Measurements from ENCODE around the gene PDE6D. TPM values are rescaled to one million over a fixed set of nuclear protein-coding genes. Genes with fewer than 3 reads are reported as not detected.

The PDE6D gene
- total and polyA plus RNA-seq, 4 experiments from 2014 or later, result 29.1 to 74.0 (median 41.3) TPM

DNA sequence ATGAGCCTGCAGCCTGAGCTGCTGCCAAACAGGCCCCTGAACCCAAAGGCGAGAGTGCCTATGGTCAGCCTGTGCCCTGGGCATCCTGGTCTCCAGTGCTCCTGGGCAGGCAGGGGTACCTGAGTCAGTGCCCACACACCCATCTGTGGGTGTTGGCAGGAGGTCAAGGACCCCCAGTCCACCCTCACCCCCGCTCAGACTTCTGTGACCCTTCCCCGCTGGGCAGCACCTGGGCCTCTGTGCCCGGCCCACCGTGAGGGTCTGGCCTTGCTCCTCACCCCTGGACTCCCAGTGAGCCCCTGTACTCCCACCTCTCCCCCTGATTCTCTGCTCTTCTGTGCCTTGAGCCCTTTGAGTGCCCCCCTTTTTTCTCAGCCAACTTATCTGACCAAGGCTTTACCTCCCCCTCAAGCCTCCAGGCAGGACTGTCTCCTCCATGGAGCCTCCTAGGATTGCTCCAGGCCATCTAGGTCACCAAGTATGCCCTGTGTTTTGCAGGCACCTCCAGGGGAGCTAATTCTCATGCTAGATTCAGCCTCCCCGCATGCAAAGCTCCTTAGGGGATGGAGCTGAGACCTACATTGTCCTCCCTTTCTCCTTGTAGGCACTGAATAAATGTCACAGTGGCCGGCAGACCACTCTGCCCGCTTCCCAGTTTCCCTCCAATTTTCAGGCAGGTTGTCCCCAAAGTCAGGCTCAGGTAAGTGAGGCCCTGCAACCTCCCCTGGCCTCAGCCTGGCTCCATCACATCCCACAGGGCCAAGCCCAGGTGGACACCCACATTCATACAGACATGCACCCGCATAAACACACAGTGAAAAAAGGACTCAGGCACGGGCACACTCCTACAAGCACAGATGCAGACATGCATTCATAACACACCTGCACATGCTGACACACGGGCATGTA lies 94.6 kb downstream of the PDE6D start:
- POLR2A ChIA-PET (ENCODE audit: partially characterized antibody), result interaction anchor here (1.0 to 7.4 kb wide), 6 partner anchors 17 to 73 kb away, joined by 3 to 50 read pairs (median 6); no protein-coding TSS in a partner anchor

GRCh38 chr2:231685349-231686191 lies 95.5 kb downstream of the PDE6D start:
- intact Hi-C loops (cut with micrococcal nuclease), result no loop called here
- Histone ChIP-seq H3K4me3 (ENCODE audit: low read length in 2 of 2) (no peak overlapping the region), H3K27ac (ENCODE audit: low read depth, low read length) (no peak overlapping the region), H3K36me3 (ENCODE audit: insufficient read depth, low read length) (no peaks in the 10 kb centered on the region), H3K4me1 (ENCODE audit: insufficient read depth, low read length) (no peaks in the 10 kb centered on the region), H3K9me3 (ENCODE audit: control insufficient read depth in 1 of 2, low read length in 2 of 2) (no peaks in the 10 kb centered on the region), H3K27me3 (ENCODE audit: insufficient read depth, low read length) (peaks cover 3% of the 10 kb centered on the region)
- Mint-ChIP-seq H3K4me3 (no peak overlapping the region), H3K27ac (peak overlapping the region in 1 of 7 donors; percentile 15), H3K27me3 (peaks cover 9 to 13% of the 10 kb centered on the region in 2 donors), H3K4me1 (peaks cover 4 to 10% (median 5%) of the 10 kb centered on the region in 4 donors), H3K9me3 (no peaks in the 10 kb centered on the region), H3K36me3 (no peaks in the 10 kb centered on the region)
- no peak for DNase-seq
- POLR2A ChIA-PET (ENCODE audit: partially characterized antibody), result interaction anchor here (1.7 to 7.4 kb wide), 3 partner anchors 21 to 29 kb away, joined by 6 to 43 read pairs (median 15); partner anchors contain the start of gene PTMA
- CTCF ChIA-PET (ENCODE audit: partially characterized antibody), result interaction anchor here (0.5 to 21.7 kb wide), 3 partner anchors 9 to 31 kb away, joined by 3 to 742 read pairs (median 54); no protein-coding TSS in a partner anchor

More for the DNA sequence above, 94.6 kb downstream of the PDE6D start:
- Histone ChIP-seq H3K36me3 (ENCODE audit: insufficient read depth, low read length) (no peaks in the 10 kb centered on the region), H3K27me3 (ENCODE audit: insufficient read depth, low read length) (peaks cover 3% of the 10 kb centered on the region), H3K9me3 (ENCODE audit: control insufficient read depth in 1 of 2, low read length in 2 of 2) (no peaks in the 10 kb centered on the region), H3K27ac (ENCODE audit: low read depth, low read length) (no peak overlapping the region), H3K4me1 (ENCODE audit: insufficient read depth, low read length) (no peaks in the 10 kb centered on the region), H3K4me3 (ENCODE audit: low read length in 2 of 2) (no peak overlapping the region)
- H3K36me3 Mint-ChIP-seq, result no peaks in the 10 kb centered on the region
- CTCF ChIA-PET (ENCODE audit: partially characterized antibody), result interaction anchor here (1.2 to 21.7 kb wide), 4 partner anchors 10 to 204 kb away, joined by 3 to 742 read pairs (median 29); no protein-coding TSS in a partner anchor
- no peak for DNase-seq
- H3K4me1 Mint-ChIP-seq, result peaks cover 3 to 9% (median 4%) of the 10 kb centered on the region in 4 donors
- no peak overlapping the region for H3K4me3 Mint-ChIP-seq
- peak overlapping the region in 5 of 7 donors; percentile 4 to 64 (median 56) for H3K27ac Mint-ChIP-seq
- peaks cover 9 to 12% of the 10 kb centered on the region in 2 donors for H3K27me3 Mint-ChIP-seq
- no peaks in the 10 kb centered on the region for H3K9me3 Mint-ChIP-seq
- intact Hi-C loops (cut with micrococcal nuclease), result loop anchor here (1.0 kb wide), 2 partner anchors 9 to 29 kb away; no protein-coding TSS in a partner anchor

GRCh38 chr2:231684314-231685223 lies 96.5 kb downstream of the PDE6D start:
- Mint-ChIP-seq H3K36me3 (no peaks in the 10 kb centered on the region), H3K27me3 (peaks cover 11 to 16% of the 10 kb centered on the region in 2 donors), H3K4me3 (no peak overlapping the region), H3K4me1 (peaks cover 4 to 10% (median 5%) of the 10 kb centered on the region in 4 donors), H3K9me3 (no peaks in the 10 kb centered on the region), H3K27ac (no peak overlapping the region)
- POLR2A ChIA-PET (ENCODE audit: partially characterized antibody), result interaction anchor here (0.9 to 7.4 kb wide), 4 partner anchors 22 to 30 kb away, joined by 3 to 43 read pairs (median 10); partner anchors contain the start of gene PTMA
- peaks cover 3% of the 10 kb centered on the region for H3K27me3 ChIP-seq (ENCODE audit: insufficient read depth, low read length)
- DNase-seq, result no peak
- H3K9me3 ChIP-seq (ENCODE audit: control insufficient read depth in 1 of 2, low read length in 2 of 2), result no peaks in the 10 kb centered on the region
- no peak overlapping the region for H3K4me3 ChIP-seq (ENCODE audit: low read length in 2 of 2)
- CTCF ChIA-PET (ENCODE audit: partially characterized antibody), result interaction anchor here (1.2 to 21.7 kb wide), 4 partner anchors 8 to 32 kb away, joined by 3 to 742 read pairs (median 30); no protein-coding TSS in a partner anchor
- intact Hi-C loops (cut with micrococcal nuclease), result no loop called here
- no peak overlapping the region for H3K27ac ChIP-seq (ENCODE audit: low read depth, low read length)
- H3K4me1 ChIP-seq (ENCODE audit: insufficient read depth, low read length), result no peaks in the 10 kb centered on the region
- no peaks in the 10 kb centered on the region for H3K36me3 ChIP-seq (ENCODE audit: insufficient read depth, low read length)

- no peaks in the 10 kb centered on the region for H3K9me3 Mint-ChIP-seq
- ChIA-PET CTCF (ENCODE audit: partially characterized antibody) (interaction anchor here (1.2 to 21.7 kb wide), 4 partner anchors 7 to 33 kb away, joined by 3 to 742 read pairs (median 30); no protein-coding TSS in a partner anchor), POLR2A (ENCODE audit: partially characterized antibody) (interaction anchor here (0.9 to 7.4 kb wide), 4 partner anchors 23 to 31 kb away, joined by 3 to 43 read pairs (median 10); partner anchors contain the start of gene PTMA)
- Histone ChIP-seq H3K27me3 (ENCODE audit: insufficient read depth, low read length) (peaks cover 3% of the 10 kb centered on the region), H3K9me3 (ENCODE audit: control insufficient read depth in 1 of 2, low read length in 2 of 2) (no peaks in the 10 kb centered on the region), H3K27ac (ENCODE audit: low read depth, low read length) (no peak overlapping the region), H3K4me3 (ENCODE audit: low read length in 2 of 2) (no peak overlapping the region), H3K4me1 (ENCODE audit: insufficient read depth, low read length) (no peaks in the 10 kb centered on the region), H3K36me3 (ENCODE audit: insufficient read depth, low read length) (no peaks in the 10 kb centered on the region)
- H3K27me3 Mint-ChIP-seq, result peaks cover 11 to 16% of the 10 kb centered on the region in 2 donors
- intact Hi-C loops (cut with micrococcal nuclease), result no loop called here
- no peak overlapping the region for H3K4me3 Mint-ChIP-seq
- DNase-seq, result no peak
- no peaks in the 10 kb centered on the region for H3K36me3 Mint-ChIP-seq
- H3K4me1 Mint-ChIP-seq, result peaks cover 4 to 10% (median 5%) of the 10 kb centered on the region in 4 donors
- H3K27ac Mint-ChIP-seq, result peak overlapping the region in 1 of 7 donors; percentile 53
These were observed 97.5 kb downstream of the PDE6D start for GRCh38 chr2:231683292-231684235.

- Mint-ChIP-seq H3K27ac (no peak overlapping the region), H3K4me1 (peaks cover 4 to 13% (median 6%) of the 10 kb centered on the region in 4 donors), H3K36me3 (no peaks in the 10 kb centered on the region), H3K9me3 (no peaks in the 10 kb centered on the region), H3K27me3 (peaks cover 12 to 16% of the 10 kb centered on the region in 2 donors), H3K4me3 (peak overlapping the region in 4 of 8 donors; percentile 20 to 68 (median 46))
- no peaks in the 10 kb centered on the region for H3K9me3 ChIP-seq (ENCODE audit: control insufficient read depth in 1 of 2, low read length in 2 of 2)
- no peaks in the 10 kb centered on the region for H3K4me1 ChIP-seq (ENCODE audit: insufficient read depth, low read length)
- ChIA-PET CTCF (ENCODE audit: partially characterized antibody) (interaction anchor here (1.3 to 21.7 kb wide), 2 partner anchors 24 to 34 kb away, joined by 3 to 742 read pairs; no protein-coding TSS in a partner anchor), POLR2A (ENCODE audit: partially characterized antibody) (interaction anchor here (7.4 kb wide), 1 partner anchor 32 kb away, joined by 43 read pairs; no protein-coding TSS in a partner anchor)
- no peak overlapping the region for H3K4me3 ChIP-seq (ENCODE audit: low read length in 2 of 2)
- peaks cover 3% of the 10 kb centered on the region for H3K27me3 ChIP-seq (ENCODE audit: insufficient read depth, low read length)
- DNase-seq, result no peak
- no peaks in the 10 kb centered on the region for H3K36me3 ChIP-seq (ENCODE audit: insufficient read depth, low read length)
- no peak overlapping the region for H3K27ac ChIP-seq (ENCODE audit: low read depth, low read length)
- intact Hi-C loops (cut with micrococcal nuclease), result no loop called here
These were observed 98.3 kb downstream of the PDE6D start for GRCh38 chr2:231682603-231683291.
